Endothelial cell of umbilical vein (primary cell): ENCODE results near the gene NYAP1. TPM values are rescaled to one million over a fixed set of nuclear protein-coding genes. Genes with fewer than 3 reads are reported as not detected.
"Not testable (repeated sequence)": the region's sequence is repeated elsewhere in the genome, so short reads cannot be mapped to it uniquely, and the experiment has no call there.

Source experiments
- BruUV-seq: library from RNA; stranded (reverse); fragments of 400-500 nt; replicated peaks from 2 replicates; lab custom pipeline; 2021; lab: Mats Ljungman, UMichigan
- CTCF ChIA-PET: fragments of 300-600, 350-600 bp; sonication (Branson Sonifier 250); formaldehyde crosslinking; loops from one replicate; lab custom pipeline; 2021; ENCODE audit warnings: antibody characterized with exemption, inconsistent platforms; lab: Charles Lee
- POLR2A ChIA-PET: fragments of 300-600, 350-600 bp; sonication (Branson Sonifier 250); formaldehyde crosslinking; loops from one replicate; lab custom pipeline; 2021; ENCODE audit warnings: antibody characterized with exemption, inconsistent platforms; lab: Charles Lee
- DNase-seq: peaks from one replicate; pipeline ENCODE4 v3.0.0-alpha.2; 2011; ENCODE audit warnings: low read depth, low spot score
- FAIRE-seq: peaks from 2 replicates; lab custom pipeline; 2011; peaks lifted over from hg19 to GRCh38; lab: Jason Lieb, UNC
- H2AFZ ChIP-seq: 2 replicates; pipeline ENCODE4 v1.6.0; 2012; ENCODE audit warnings: low read depth, low read length, control low read depth, inconsistent platforms
- H3K27ac ChIP-seq: 2 replicates; pipeline ENCODE4 v1.5.1; 2011; ENCODE audit warnings: low read depth, mild to moderate bottlenecking, control low read depth, low read length, moderate library complexity; ENCODE audit not compliant: insufficient read depth
- H3K27me3 ChIP-seq, 2 experiments: 2 replicates each; pipeline versions ENCODE4 v1.6.0 to v1.6.1; 2011; ENCODE audit warnings: low read length in 2 of 2, mixed read lengths in 1 of 2; ENCODE audit not compliant: control insufficient read depth in 2 of 2, insufficient read depth in 2 of 2
- H3K36me3 ChIP-seq, 2 experiments: 2 replicates in 1 of 2; 3 replicates in 1 of 2; pipeline ENCODE4 v1.5.1; 2011; ENCODE audit warnings: low read length in 2 of 2, mild to moderate bottlenecking in 1 of 2, moderate library complexity in 1 of 2; ENCODE audit not compliant: control insufficient read depth in 2 of 2, insufficient read depth in 2 of 2; ENCODE audit errors: extremely low read depth in 1 of 2
- H3K4me1 ChIP-seq: 3 replicates; pipeline ENCODE4 v1.5.1; 2011; ENCODE audit warnings: mild to moderate bottlenecking, low read length; ENCODE audit not compliant: control insufficient read depth, insufficient read depth; ENCODE audit errors: extremely low read depth
- H3K4me2 ChIP-seq: 2 replicates; pipeline ENCODE4 v1.6.1; 2011; ENCODE audit warnings: low read length, control low read depth, mixed read lengths; ENCODE audit not compliant: insufficient read depth
- H3K4me3 ChIP-seq, 3 experiments: fragments of 200-600 bp in 1 of 3; sonication (generic), shearing (Covaris generic) in 1 of 3; replicated peaks in 1 of 3; 2 replicates each; pipeline ENCODE4 v1.5.1; 2011 to 2016; ENCODE audit warnings: control low read depth in 3 of 3, low read length in 3 of 3, mild to moderate bottlenecking in 2 of 3, inconsistent platforms in 1 of 3, low read depth in 1 of 3, moderate library complexity in 1 of 3; ENCODE audit not compliant: insufficient read depth in 1 of 3
- H3K79me2 ChIP-seq: 2 replicates; pipeline ENCODE4 v1.6.0; 2012; ENCODE audit warnings: low read length, inconsistent platforms; ENCODE audit not compliant: control insufficient read depth, insufficient read depth
- H3K9ac ChIP-seq: replicated peaks from 2 replicates; pipeline ENCODE3; 2011; ENCODE audit warnings: low read length, control low read depth; ENCODE audit not compliant: insufficient read depth; ENCODE audit errors: extremely low read depth
- H3K9me1 ChIP-seq: replicated peaks from 3 replicates; pipeline ENCODE4 v1.6.0; 2011; ENCODE audit warnings: mild to moderate bottlenecking, low read length; ENCODE audit not compliant: control insufficient read depth, insufficient read depth; ENCODE audit errors: extremely low read depth
- H3K9me3 ChIP-seq: replicated peaks from 2 replicates; pipeline ENCODE4 v1.5.1; 2012; ENCODE audit warnings: low read length, inconsistent platforms; ENCODE audit not compliant: control insufficient read depth, insufficient read depth
- H4K20me1 ChIP-seq: replicated peaks from 2 replicates; pipeline ENCODE3; 2011; ENCODE audit warnings: mild to moderate bottlenecking, low read length; ENCODE audit not compliant: control insufficient read depth, insufficient read depth; ENCODE audit errors: extremely low read depth
- CTCF ChIP-seq, 2 donors: IDR thresholded peaks; 1 replicate in 1 of 2; 2 replicates in 1 of 2; pipeline ENCODE4 v1.5.1; 2011; ENCODE audit warnings: low read length in 2 of 2, mild to moderate bottlenecking in 2 of 2, moderate library complexity in 2 of 2, control low read depth in 1 of 2, inconsistent platforms in 1 of 2, low read depth in 1 of 2; ENCODE audit not compliant: insufficient read depth in 1 of 2; ENCODE audit errors: extremely low read depth in 1 of 2
- EZH2 ChIP-seq: IDR thresholded peaks from 2 replicates; pipeline ENCODE4 v1.6.1; 2012; ENCODE audit warnings: borderline replicate concordance, low read depth, mild to moderate bottlenecking, moderate library complexity, low read length, inconsistent platforms; ENCODE audit not compliant: severe bottlenecking
- FOS ChIP-seq: IDR thresholded peaks from 2 replicates; pipeline ENCODE4 v1.6.1; 2011; ENCODE audit warnings: mild to moderate bottlenecking, low read length, moderate library complexity, borderline replicate concordance; ENCODE audit not compliant: insufficient read depth
- GATA2 ChIP-seq: IDR thresholded peaks from 2 replicates; pipeline ENCODE4 v1.7.0; 2011; ENCODE audit warnings: low read depth, mild to moderate bottlenecking, moderate library complexity, mixed read lengths, low read length; ENCODE audit not compliant: insufficient read length, insufficient read depth
- JUN ChIP-seq: IDR thresholded peaks from 2 replicates; pipeline ENCODE4 v1.6.1; 2011; ENCODE audit warnings: borderline replicate concordance, low read depth; ENCODE audit not compliant: insufficient read length, insufficient read depth
- MAX ChIP-seq: IDR thresholded peaks from 2 replicates; pipeline ENCODE4 v1.6.1; 2011; ENCODE audit not compliant: insufficient read depth, insufficient read length
- MYC ChIP-seq: IDR thresholded peaks from one replicate; pipeline ENCODE4 v1.6.1; 2011; ENCODE audit warnings: mild to moderate bottlenecking, low read depth, low read length
- POLR2A ChIP-seq: IDR thresholded peaks from 2 replicates; pipeline ENCODE4 v1.6.1; 2012; ENCODE audit warnings: low read depth, mild to moderate bottlenecking, control low read depth, low read length
- POLR2AphosphoS5 ChIP-seq: IDR thresholded peaks from 2 replicates; pipeline ENCODE4 v1.6.1; 2012; ENCODE audit warnings: low read depth, mild to moderate bottlenecking, control low read depth, low read length, moderate library complexity; ENCODE audit not compliant: insufficient read depth
- dilution Hi-C: fragments of 300-500 bp; cut with MboI; formaldehyde crosslinking; loops from one replicate; pipeline ENCODE4 v1.15.0; 2019; ENCODE audit warnings: low sequenced_read_pairs; ENCODE audit not compliant: extremely low pct_ligation_motif_present
- intact Hi-C: fragments of 100-400 bp; cut with micrococcal nuclease; formaldehyde crosslinking; loops from one replicate; pipeline ENCODE4 v1.10.0; 2022
- polyA plus RNA-seq, 4 experiments: library from polyadenylated mRNA; depleted of rRNA in 3 of 4; stranded (reverse) in 3 of 4; unstranded in 1 of 4; fragments of >200 nt; gene quantifications; 2 replicates each; pipeline versions ENCODE4 v1.2.1 to v1.2.3, GENCODE V29; 2011 to 2012; ENCODE audit warnings: missing spikeins in 1 of 4
- total RNA-seq: library from RNA; stranded (reverse); gene quantifications from 2 replicates; pipeline ENCODE4 v1.2.3, GENCODE V29; 2021

Gene NYAP1
- total and polyA plus RNA-seq, 2 donors (not counting 3 experiments of a cell fraction or from before 2014, with no cell fraction given), result 0.37 to 2.8 TPM

GRCh38 chr7:100528108-100528866, 44.6 kb downstream of the NYAP1 start:
- H3K4me3 ChIP-seq, DNase-seq, H3K79me2 ChIP-seq, H3K4me1 ChIP-seq, H3K36me3 ChIP-seq, H3K9ac ChIP-seq, FAIRE-seq, H2AFZ ChIP-seq, H3K27ac ChIP-seq, H3K9me1 ChIP-seq, H3K9me3 ChIP-seq, H3K27me3 ChIP-seq, H3K4me2 ChIP-seq, H4K20me1 ChIP-seq, BruUV-seq, dilution Hi-C loops, POLR2A ChIA-PET, intact Hi-C loops: not testable (repeated sequence)
- CTCF ChIA-PET, result interaction anchor here (1.3 to 1.7 kb wide), 2 partner anchors 31 to 36 kb away, joined by 3 to 6 read pairs; no protein-coding TSS in a partner anchor

- dilution Hi-C loops, result no loop called here
- H3K4me1 ChIP-seq, result no peaks in the 10 kb centered on the region
- ChIA-PET POLR2A (interaction anchor here (0.7 to 1.2 kb wide), 2 partner anchors 13 to 35 kb away, joined by 3 read pairs; no protein-coding TSS in a partner anchor), CTCF (interaction anchor here (0.9 to 1.5 kb wide), 5 partner anchors 9 to 49 kb away, joined by 3 to 6 read pairs (median 4); partner anchors contain the start of gene NYAP1)
- H2AFZ ChIP-seq, result no peak overlapping the region
- intact Hi-C loops, result no loop called here
- TF ChIP-seq JUN (no peak), MAX (no peak), CTCF (IDR thresholded peaks at IDR 0.05; ENCODE audit: extremely low read depth in 1 of 2, insufficient read depth in 1 of 2, low read depth in 1 of 2, low read length in 2 of 2) (no peak), EZH2 (no peak), POLR2AphosphoS5 (no peak), GATA2 (no peak), POLR2A (no peak), FOS (no peak), MYC (no peak)
- BruUV-seq, result no TSS peak
- H3K27ac ChIP-seq, result no peak overlapping the region
- FAIRE-seq, result no peak
- no peaks in the 10 kb centered on the region for H3K9me1 ChIP-seq
- H3K36me3 ChIP-seq, result no peaks in the 10 kb centered on the region
- no peak overlapping the region for H3K4me3 ChIP-seq
- no peak for DNase-seq
- no peaks in the 10 kb centered on the region for H3K27me3 ChIP-seq
- no peaks in the 10 kb centered on the region for H3K79me2 ChIP-seq
- H4K20me1 ChIP-seq, result no peaks in the 10 kb centered on the region
- H3K9ac ChIP-seq, result no peak overlapping the region
- H3K4me2 ChIP-seq, result no peak overlapping the region
- H3K9me3 ChIP-seq, result no peaks in the 10 kb centered on the region
Observed at GRCh38 chr7:100532165-100533022, 48.7 kb downstream of the NYAP1 start.
